Stimulated activated naive B cell treated with anti-CD40 and anti-IgM and Interleukin-4, amounts not matched to agents 10 μg/mL and 1 μg/mL and 100 μg/mL, for 72 hours (primary cell): ENCODE results near the gene GSK3A.

ENCODE experiments used
- ATAC-seq, 2 donors: fragments of 150-1000 bp; cut with Tn5 transposase; replicated peaks; 2 replicates each; pipeline ENCODE4 v1.10.0; 2021; ENCODE audit warnings: moderate library complexity in 1 of 2
- DNase-seq: peaks from one replicate; pipeline ENCODE4 v3.0.0; 2021
- H3K27ac Mint-ChIP-seq: one replicate; pipeline ENCODE4 v1.8.0; 2022; ENCODE audit warnings: mild to moderate bottlenecking, mixed read lengths
- H3K27me3 Mint-ChIP-seq, 2 donors: one replicate each; pipeline ENCODE4 v1.8.0; 2022; ENCODE audit warnings: mixed read lengths in 2 of 2
- H3K36me3 Mint-ChIP-seq, 2 donors: one replicate each; pipeline ENCODE4 v1.8.0; 2022; ENCODE audit warnings: mixed read lengths in 2 of 2, mild to moderate bottlenecking in 1 of 2
- H3K4me1 Mint-ChIP-seq, 2 donors: one replicate each; pipeline ENCODE4 v1.8.0; 2022; ENCODE audit warnings: mixed read lengths in 2 of 2, mild to moderate bottlenecking in 1 of 2
- H3K4me3 Mint-ChIP-seq, 2 donors: one replicate each; pipeline ENCODE4 v1.8.0; 2022; ENCODE audit warnings: mild to moderate bottlenecking in 2 of 2, mixed read lengths in 2 of 2, moderate library complexity in 1 of 2
- H3K9me3 Mint-ChIP-seq, 2 donors: one replicate each; pipeline ENCODE4 v1.8.0; 2022; ENCODE audit warnings: mixed read lengths in 2 of 2, mild to moderate bottlenecking in 1 of 2

The GSK3A gene

DNA sequence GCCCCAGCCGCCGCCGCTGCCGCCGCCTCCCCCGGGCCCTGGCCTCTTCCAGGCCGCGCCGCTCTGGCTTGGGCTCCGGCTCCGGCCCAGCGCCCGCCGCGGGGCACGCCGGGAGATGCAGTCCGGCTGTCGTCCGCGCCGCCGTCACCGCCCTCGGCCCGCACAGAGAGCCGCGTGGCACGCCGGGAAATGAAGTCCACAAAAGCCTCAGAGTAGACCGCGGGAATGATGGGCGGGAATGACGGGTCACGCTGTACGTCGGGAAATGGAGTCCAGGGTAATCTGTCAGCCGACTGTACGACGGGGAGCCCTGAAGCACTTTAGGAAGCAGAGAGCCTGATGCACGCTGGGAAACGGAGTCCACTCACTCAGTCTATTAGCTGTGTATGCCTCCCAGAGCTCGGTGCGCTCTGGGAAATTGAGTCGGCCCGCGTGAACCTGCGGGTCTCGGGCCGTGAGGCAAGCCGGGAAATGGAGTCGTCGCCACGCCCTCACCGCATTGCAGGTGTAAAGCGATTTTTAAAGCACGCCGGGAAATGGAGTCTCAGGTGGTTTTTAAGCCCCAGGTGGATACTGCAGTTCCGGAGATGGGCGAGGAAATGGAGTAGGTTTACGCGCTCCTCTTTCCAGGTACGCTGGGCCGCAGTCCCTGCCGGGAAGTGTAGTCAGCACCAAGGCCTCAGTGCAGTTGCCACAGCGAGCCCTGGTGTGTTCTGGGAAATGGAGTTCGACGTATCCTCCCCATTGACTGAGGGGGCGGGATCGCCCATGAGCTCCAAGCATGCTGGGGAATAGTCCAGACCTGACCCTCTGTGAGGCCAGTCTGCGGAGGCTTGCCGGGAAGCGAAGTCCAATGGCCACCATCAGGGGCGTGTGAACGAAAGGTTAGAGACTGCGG is at the start of gene GSK3A:
Gene GSK3A (minus strand): TSS at position 91 of the 898 bp plus-strand sequence. CDS start 137 bp downstream, outside the sequence.
- DNase-seq, result peak; percentile 96
- peak; percentile 78 to 79 for ATAC-seq
- Mint-ChIP-seq H3K27ac (peak within 1 kb of the TSS; percentile 94), H3K9me3 (no peaks in the 10 kb centered on the region), H3K27me3 (no peaks in the 10 kb centered on the region), H3K4me3 (peak within 1 kb of the TSS; percentile 87 to 89), H3K36me3 (peaks cover 17 to 34% of the 10 kb centered on the region in 2 donors), H3K4me1 (peaks cover 34 to 54% of the 10 kb centered on the region in 2 donors)

- peak overlapping the region; percentile 72 for H3K27ac Mint-ChIP-seq
- peaks cover 27 to 42% of the 10 kb centered on the region in 2 donors for H3K36me3 Mint-ChIP-seq
- no peak overlapping the region for H3K4me3 Mint-ChIP-seq
- DNase-seq, result no peak
- no peaks in the 10 kb centered on the region for H3K27me3 Mint-ChIP-seq
- peaks cover 18 to 20% of the 10 kb centered on the region in 2 donors for H3K4me1 Mint-ChIP-seq
- no peaks in the 10 kb centered on the region for H3K9me3 Mint-ChIP-seq
- ATAC-seq, result no peak
Observed at GRCh38 chr19:42291435-42291810, 49.0 kb upstream of the GSK3A start.

DNA sequence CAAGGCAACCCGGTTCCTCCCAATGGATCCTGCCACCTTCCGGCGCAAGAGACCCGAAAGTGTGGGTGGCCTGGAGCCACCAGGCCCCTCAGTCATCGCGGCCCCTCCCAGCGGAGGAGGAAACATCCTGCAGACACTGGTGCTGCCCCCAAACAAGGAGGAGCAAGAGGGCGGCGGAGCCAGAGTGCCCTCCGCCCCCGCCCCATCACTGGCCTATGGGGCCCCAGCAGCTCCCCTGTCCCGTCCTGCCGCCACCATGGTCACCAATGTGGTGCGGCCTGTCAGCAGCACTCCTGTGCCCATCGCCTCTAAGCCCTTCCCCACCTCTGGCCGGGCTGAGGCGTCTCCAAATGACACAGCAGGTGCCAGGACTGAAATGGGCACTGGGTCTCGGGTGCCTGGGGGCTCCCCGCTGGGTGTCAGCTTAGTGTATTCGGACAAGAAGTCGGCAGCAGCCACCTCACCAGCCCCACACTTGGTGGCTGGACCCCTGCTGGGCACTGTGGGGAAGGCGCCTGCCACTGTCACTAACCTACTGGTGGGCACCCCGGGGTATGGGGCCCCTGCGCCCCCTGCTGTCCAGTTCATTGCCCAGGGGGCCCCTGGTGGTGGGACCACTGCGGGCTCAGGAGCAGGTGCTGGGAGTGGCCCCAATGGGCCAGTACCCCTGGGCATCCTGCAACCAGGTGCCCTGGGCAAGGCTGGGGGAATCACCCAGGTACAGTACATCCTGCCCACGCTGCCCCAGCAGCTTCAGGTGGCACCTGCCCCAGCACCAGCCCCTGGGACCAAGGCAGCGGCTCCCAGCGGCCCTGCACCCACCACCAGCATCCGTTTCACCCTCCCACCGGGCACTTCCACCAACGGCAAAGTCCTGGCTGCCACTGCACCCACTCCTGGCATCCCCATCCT is 48.4 kb upstream of the GSK3A start:
- Mint-ChIP-seq H3K27me3 (no peaks in the 10 kb centered on the region), H3K4me1 (peaks cover 19 to 20% of the 10 kb centered on the region in 2 donors), H3K36me3 (peaks cover 27 to 45% of the 10 kb centered on the region in 2 donors), H3K4me3 (no peak overlapping the region), H3K9me3 (no peaks in the 10 kb centered on the region), H3K27ac (peak overlapping the region; percentile 72)
- DNase-seq, result peak; percentile 40
- peak; percentile 64 to 67 for ATAC-seq

GRCh38 chr19:42290136-42290522 is 47.7 kb upstream of the GSK3A start:
- Mint-ChIP-seq H3K36me3 (peaks cover 25 to 43% of the 10 kb centered on the region in 2 donors), H3K27me3 (no peaks in the 10 kb centered on the region), H3K4me1 (peaks cover 23 to 25% of the 10 kb centered on the region in 2 donors), H3K9me3 (no peaks in the 10 kb centered on the region), H3K4me3 (no peak overlapping the region), H3K27ac (no peak overlapping the region)
- ATAC-seq (no peak), DNase-seq (no peak)

DNA sequence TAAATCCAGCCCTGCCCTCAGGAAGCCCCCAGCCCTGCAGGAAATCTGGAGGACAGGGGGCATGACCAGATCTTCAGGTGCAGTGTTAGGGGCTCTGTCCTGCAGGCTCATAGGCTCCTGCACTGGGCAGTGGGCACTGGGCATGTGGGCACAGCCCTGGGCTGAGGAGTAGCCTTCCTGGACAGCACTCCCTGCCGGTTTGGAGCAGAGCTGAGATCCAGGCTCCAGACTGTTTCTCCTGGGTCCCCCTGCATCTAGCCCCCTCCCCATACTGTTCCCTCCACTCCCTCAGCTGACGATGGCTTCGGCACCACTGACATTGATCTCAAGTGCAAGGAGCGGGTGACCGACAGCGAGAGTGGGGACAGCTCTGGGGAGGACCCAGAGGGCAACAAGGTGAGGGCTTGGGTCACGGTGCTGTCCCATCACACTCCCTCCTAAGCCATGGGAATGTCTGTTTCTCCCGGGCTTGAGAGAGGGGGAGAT is 47.2 kb upstream of the GSK3A start:
- Mint-ChIP-seq H3K27ac (no peak overlapping the region), H3K4me3 (no peak overlapping the region)
- no peak for DNase-seq

DNA sequence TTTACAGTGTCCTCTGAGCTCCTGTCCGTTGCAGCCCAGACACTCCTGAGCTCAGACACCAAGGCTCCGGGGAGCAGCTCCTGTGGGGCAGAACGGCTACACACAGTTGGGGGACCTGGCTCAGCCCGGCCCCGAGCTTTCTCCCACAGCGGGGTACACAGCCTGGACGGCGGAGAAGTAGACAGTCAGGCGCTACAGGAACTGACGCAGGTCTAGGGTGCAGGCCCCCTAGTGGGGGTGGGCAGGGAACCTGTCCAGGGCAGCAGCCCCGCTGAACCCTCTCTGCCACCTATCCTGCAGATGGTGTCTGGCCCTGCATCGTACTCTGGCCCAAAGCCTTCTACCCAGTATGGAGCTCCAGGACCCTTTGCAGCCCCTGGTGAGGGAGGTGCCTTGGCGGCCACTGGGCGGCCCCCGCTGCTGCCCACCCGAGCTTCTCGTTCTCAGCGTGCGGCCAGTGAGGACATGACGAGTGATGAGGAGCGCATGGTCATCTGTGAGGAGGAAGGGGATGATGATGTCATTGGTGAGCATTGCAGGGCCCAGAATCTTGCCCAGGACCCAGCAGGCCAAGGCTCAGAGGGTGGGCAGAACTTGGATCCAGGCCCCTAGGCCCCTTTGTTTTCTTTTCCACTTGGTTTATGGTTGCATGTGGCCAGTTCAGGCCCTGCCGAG is 46.6 kb upstream of the GSK3A start:
- ATAC-seq, result no peak
- no peak overlapping the region for H3K4me3 Mint-ChIP-seq
- peaks cover 28 to 31% of the 10 kb centered on the region in 2 donors for H3K4me1 Mint-ChIP-seq
- no peak overlapping the region for H3K27ac Mint-ChIP-seq
- H3K27me3 Mint-ChIP-seq, result no peaks in the 10 kb centered on the region
- peaks cover 24 to 43% of the 10 kb centered on the region in 2 donors for H3K36me3 Mint-ChIP-seq
- H3K9me3 Mint-ChIP-seq, result no peaks in the 10 kb centered on the region
- no peak for DNase-seq

More for the DNA sequence above, 47.2 kb upstream of the GSK3A start:
- Mint-ChIP-seq H3K9me3 (no peaks in the 10 kb centered on the region), H3K27me3 (no peaks in the 10 kb centered on the region), H3K4me1 (peaks cover 28 to 30% of the 10 kb centered on the region in 2 donors), H3K36me3 (peaks cover 24 to 46% of the 10 kb centered on the region in 2 donors)
- ATAC-seq, result no peak

GRCh38 chr19:42288387-42288786 is 46.0 kb upstream of the GSK3A start:
- Mint-ChIP-seq H3K27ac (peak overlapping the region; percentile 73), H3K4me3 (no peak overlapping the region), H3K27me3 (no peaks in the 10 kb centered on the region), H3K36me3 (peaks cover 24 to 38% of the 10 kb centered on the region in 2 donors), H3K4me1 (peaks cover 27 to 31% of the 10 kb centered on the region in 2 donors), H3K9me3 (no peaks in the 10 kb centered on the region)
- DNase-seq (no peak), ATAC-seq (no peak)

GRCh38 chr19:42287827-42288107 is 45.4 kb upstream of the GSK3A start:
- no peak for ATAC-seq
- Mint-ChIP-seq H3K36me3 (peaks cover 22 to 33% of the 10 kb centered on the region in 2 donors), H3K4me1 (peaks cover 24 to 31% of the 10 kb centered on the region in 2 donors), H3K27ac (no peak overlapping the region), H3K4me3 (no peak overlapping the region), H3K27me3 (no peaks in the 10 kb centered on the region), H3K9me3 (no peaks in the 10 kb centered on the region)
- no peak for DNase-seq

- H3K36me3 Mint-ChIP-seq, result peaks cover 19 to 28% of the 10 kb centered on the region in 2 donors
- H3K9me3 Mint-ChIP-seq, result no peaks in the 10 kb centered on the region
- peak overlapping the region; percentile 21 to 42 for H3K4me3 Mint-ChIP-seq
- ATAC-seq, result no peak
- no peaks in the 10 kb centered on the region for H3K27me3 Mint-ChIP-seq
- peaks cover 27 to 31% of the 10 kb centered on the region in 2 donors for H3K4me1 Mint-ChIP-seq
- no peak overlapping the region for H3K27ac Mint-ChIP-seq
- no peak for DNase-seq
Observed at GRCh38 chr19:42287017-42287826, 44.8 kb upstream of the GSK3A start.

DNA sequence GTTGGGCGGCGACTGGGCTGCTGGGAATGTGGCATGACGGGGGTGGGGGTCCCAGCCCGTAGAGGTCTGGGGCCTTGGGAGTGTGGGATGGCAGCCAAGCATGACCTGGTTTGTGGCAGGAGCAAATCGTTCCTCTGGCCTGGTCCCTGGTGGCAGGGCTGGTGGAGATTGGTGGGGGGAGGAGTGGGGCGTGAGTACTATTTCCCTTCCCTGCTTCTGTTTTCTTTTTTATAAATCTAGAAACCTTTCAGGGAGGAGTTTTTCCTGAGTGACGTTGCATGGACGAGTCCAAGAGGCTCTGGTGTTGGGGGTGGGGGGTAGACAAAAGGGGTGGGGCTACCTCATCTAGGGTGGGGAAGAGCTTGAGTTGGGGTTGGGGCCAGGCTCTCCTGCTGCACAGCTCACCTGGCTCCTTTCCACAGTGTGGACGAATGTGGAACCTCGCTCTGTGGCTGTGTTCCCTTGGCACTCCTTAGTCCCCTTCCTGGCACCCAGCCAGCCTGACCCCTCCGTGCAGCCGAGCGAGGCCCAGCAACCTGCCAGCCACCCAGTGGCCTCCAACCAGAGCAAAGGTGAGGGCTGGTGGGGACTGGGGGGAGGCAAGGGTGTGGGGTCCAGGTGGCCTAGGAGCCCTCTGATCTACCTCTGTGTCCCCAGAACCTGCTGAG is 44.1 kb upstream of the GSK3A start:
- Mint-ChIP-seq H3K4me3 (peak overlapping the region; percentile 92 to 93), H3K36me3 (peaks cover 15 to 22% of the 10 kb centered on the region in 2 donors), H3K9me3 (no peaks in the 10 kb centered on the region), H3K4me1 (peaks cover 29 to 30% of the 10 kb centered on the region in 2 donors), H3K27me3 (no peaks in the 10 kb centered on the region), H3K27ac (peak overlapping the region; percentile 85)
- no peak for ATAC-seq
- DNase-seq, result no peak

GRCh38 chr19:42285988-42286348 is 43.6 kb upstream of the GSK3A start:
- peaks cover 26 to 32% of the 10 kb centered on the region in 2 donors for H3K4me1 Mint-ChIP-seq
- peaks cover 12 to 18% of the 10 kb centered on the region in 2 donors for H3K36me3 Mint-ChIP-seq
- H3K9me3 Mint-ChIP-seq, result no peaks in the 10 kb centered on the region
- no peaks in the 10 kb centered on the region for H3K27me3 Mint-ChIP-seq
- no peak for ATAC-seq
- DNase-seq, result no peak
- H3K27ac Mint-ChIP-seq, result peak overlapping the region; percentile 85
- H3K4me3 Mint-ChIP-seq, result peak overlapping the region; percentile 92 to 93

DNA sequence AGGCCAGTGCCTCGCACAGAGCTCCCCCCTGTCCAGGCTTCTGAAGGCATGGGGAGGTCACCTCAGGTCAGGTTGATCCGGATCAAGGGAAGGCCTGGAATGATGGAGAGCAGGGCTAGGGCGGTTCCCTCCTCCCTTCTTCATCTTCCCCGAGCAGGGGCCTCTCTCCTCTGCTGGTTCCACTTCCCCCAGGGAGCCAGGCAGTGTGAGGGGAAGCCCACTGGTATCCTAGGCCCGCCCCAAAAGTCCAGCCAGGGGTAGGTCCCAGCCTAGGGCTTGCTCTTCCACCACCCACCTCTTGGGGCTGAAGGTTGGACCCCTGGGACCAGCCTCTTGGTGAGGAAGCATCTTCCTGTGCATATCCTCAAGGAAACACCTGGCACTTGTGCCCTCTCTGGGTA is 43.1 kb upstream of the GSK3A start:
- H3K4me1 Mint-ChIP-seq, result peaks cover 26 to 32% of the 10 kb centered on the region in 2 donors
- H3K27me3 Mint-ChIP-seq, result no peaks in the 10 kb centered on the region
- DNase-seq (peak; percentile 39), ATAC-seq (peak in 1 of 2 donors; percentile 7)
- peak overlapping the region; percentile 92 to 93 for H3K4me3 Mint-ChIP-seq
- peaks cover 9 to 18% of the 10 kb centered on the region in 2 donors for H3K36me3 Mint-ChIP-seq
- no peaks in the 10 kb centered on the region for H3K9me3 Mint-ChIP-seq
- peak overlapping the region; percentile 85 for H3K27ac Mint-ChIP-seq
